ENCODE results near the gene TTC1.

DNA sequence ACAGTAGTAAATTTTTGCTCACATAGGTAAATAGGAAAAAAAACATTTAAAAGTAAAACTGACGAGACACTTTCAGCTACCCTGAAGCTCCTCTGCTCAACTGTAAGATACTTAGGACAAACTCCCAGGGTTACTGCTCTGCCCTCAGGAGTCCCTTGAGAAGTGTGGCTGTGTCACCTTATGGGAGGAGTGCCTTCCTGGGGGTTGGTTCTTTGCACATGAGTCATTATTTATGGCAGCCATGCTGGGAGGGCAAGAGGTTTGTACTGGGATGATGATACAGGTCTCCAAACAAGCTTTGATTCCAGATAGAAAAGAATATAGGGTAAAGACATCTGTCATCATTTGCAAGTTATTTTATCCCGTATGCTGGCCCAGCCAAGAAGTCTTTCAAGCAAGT, 45.9 kb downstream of the TTC1 start:
- TF ChIP-seq HNRNPK (IDR thresholded peaks at IDR 0.05; ENCODE audit: low read depth, low read length, poor library complexity, severe bottlenecking), result no peak
- TF ChIP-seq SPI1 (IDR thresholded peaks at IDR 0.05; ENCODE audit: borderline replicate concordance, low read depth, low read length), result no peak
- no peak for TF ChIP-seq RFX5 (IDR thresholded peaks at IDR 0.05; ENCODE audit: low read depth, low read length)

Measured in K562 (cell line).